ENCODE measurements around the gene EPS8.

- TF ChIP-seq POLR2A (IDR thresholded peaks at IDR 0.05; ENCODE audit: low read depth): no peak
- no peak for TF ChIP-seq CTCF (IDR thresholded peaks at IDR 0.05)
- no peak for TF ChIP-seq POLR2AphosphoS5 (IDR thresholded peaks at IDR 0.05)
Observed at GRCh38 chr12:15636060-15636890, 152.9 kb downstream of the EPS8 start.
